CD14-positive monocyte (primary cell): Measurements from ENCODE around the gene ZGRF1. TPM values are rescaled to one million over a fixed set of nuclear protein-coding genes. Genes with fewer than 3 reads are reported as not detected.
"Not testable (repeated sequence)": the region's sequence is repeated elsewhere in the genome, so short reads cannot be mapped to it uniquely, and the experiment has no call there.

Source experiments
- DNase-seq, 3 donors: peaks; one replicate each; pipeline ENCODE4 v3.0.0-alpha.2; 2011 to 2022
- H2AFZ ChIP-seq: 2 replicates; pipeline ENCODE4 v1.6.0; 2012; ENCODE audit warnings: mild to moderate bottlenecking, low read depth, low read length, inconsistent platforms; ENCODE audit not compliant: insufficient read depth, poor library complexity, severe bottlenecking
- H3K27ac ChIP-seq, 2 donors: 1 replicate in 1 of 2; 2 replicates in 1 of 2; pipeline ENCODE4 v1.5.1; 2012 to 2013; ENCODE audit warnings: low read length in 2 of 2, control low read depth in 1 of 2, inconsistent platforms in 1 of 2, low read depth in 1 of 2, mild to moderate bottlenecking in 1 of 2
- H3K27me3 ChIP-seq, 2 donors: one replicate each; pipeline versions ENCODE4 v1.6.0 to v1.6.1; 2011 to 2013; ENCODE audit warnings: low read length in 2 of 2; ENCODE audit not compliant: control insufficient read depth in 2 of 2, insufficient read depth in 2 of 2
- H3K36me3 ChIP-seq, 2 donors: replicated peaks in 1 of 2; 1 replicate in 1 of 2; 2 replicates in 1 of 2; pipeline versions ENCODE4 v1.5.1 to v1.6.1; 2012 to 2013; ENCODE audit warnings: low read length in 2 of 2, control low read depth in 1 of 2, inconsistent platforms in 1 of 2, mild to moderate bottlenecking in 1 of 2; ENCODE audit not compliant: insufficient read depth in 2 of 2, control insufficient read depth in 1 of 2
- H3K4me1 ChIP-seq, 2 donors: 1 replicate in 1 of 2; 2 replicates in 1 of 2; pipeline versions ENCODE4 v1.5.1 to v1.6.1; 2012 to 2013; ENCODE audit warnings: low read length in 2 of 2, control low read depth in 1 of 2, inconsistent platforms in 1 of 2, mild to moderate bottlenecking in 1 of 2, moderate library complexity in 1 of 2; ENCODE audit not compliant: insufficient read depth in 2 of 2, control insufficient read depth in 1 of 2
- H3K4me2 ChIP-seq: replicated peaks from 2 replicates; pipeline ENCODE3; 2012; ENCODE audit warnings: low read length, moderate library complexity, mild to moderate bottlenecking; ENCODE audit not compliant: poor library complexity, severe bottlenecking; ENCODE audit errors: extremely low read depth
- H3K4me3 ChIP-seq, 3 experiments: fragments of 200-600 bp in 1 of 3; sonication (generic) in 1 of 3; replicated peaks in 1 of 3; 1 replicate in 2 of 3; 2 replicates in 1 of 3; pipeline ENCODE4 v1.5.1; 2011 to 2013; ENCODE audit warnings: low read length in 3 of 3, mild to moderate bottlenecking in 3 of 3, control low read depth in 2 of 3, low read depth in 2 of 3, inconsistent platforms in 1 of 3, moderate library complexity in 1 of 3
- H3K79me2 ChIP-seq: 2 replicates; pipeline ENCODE4 v1.6.0; 2012; ENCODE audit warnings: mild to moderate bottlenecking, control low read depth, inconsistent platforms, low read length, moderate library complexity; ENCODE audit not compliant: insufficient read depth
- H3K9ac ChIP-seq: 2 replicates; pipeline ENCODE4 v1.6.0; 2017; ENCODE audit warnings: low read length, mild to moderate bottlenecking; ENCODE audit not compliant: insufficient read depth, poor library complexity, severe bottlenecking
- H3K9me3 ChIP-seq, 2 donors: replicated peaks in 1 of 2; 1 replicate in 1 of 2; 2 replicates in 1 of 2; pipeline versions ENCODE4 v1.5.1 to v1.6.1; 2012 to 2013; ENCODE audit warnings: low read length in 2 of 2, control low read depth in 1 of 2; ENCODE audit not compliant: control insufficient read depth in 1 of 2, insufficient read depth in 1 of 2
- H4K20me1 ChIP-seq: 2 replicates; pipeline ENCODE4 v1.6.0; 2012; ENCODE audit warnings: mild to moderate bottlenecking, low read length, control low read depth, moderate library complexity; ENCODE audit not compliant: insufficient read depth
- H3K27ac Mint-ChIP-seq, 7 donors: one replicate each; pipeline ENCODE4 v1.8.0; 2020; ENCODE audit warnings: mild to moderate bottlenecking in 7 of 7, mixed read lengths in 7 of 7, moderate library complexity in 6 of 7, inconsistent platforms in 2 of 7
- H3K27me3 Mint-ChIP-seq, 3 donors: one replicate each; pipeline ENCODE4 v1.8.0; 2021 to 2022; ENCODE audit warnings: low read depth in 3 of 3, mild to moderate bottlenecking in 3 of 3, mixed read lengths in 3 of 3, moderate library complexity in 3 of 3, inconsistent platforms in 1 of 3
- H3K36me3 Mint-ChIP-seq, 2 donors: one replicate each; pipeline ENCODE4 v1.8.0; 2020; ENCODE audit warnings: mixed read lengths in 2 of 2, inconsistent platforms in 1 of 2, mild to moderate bottlenecking in 1 of 2
- H3K4me1 Mint-ChIP-seq: one replicate; pipeline ENCODE4 v1.8.0; 2020; ENCODE audit warnings: mild to moderate bottlenecking, mixed read lengths
- H3K4me3 Mint-ChIP-seq, 2 donors: one replicate each; pipeline ENCODE4 v1.8.0; 2020; ENCODE audit warnings: mild to moderate bottlenecking in 2 of 2, mixed read lengths in 2 of 2, moderate library complexity in 1 of 2
- H3K9me3 Mint-ChIP-seq, 7 donors: one replicate each; pipeline ENCODE4 v1.8.0; 2020 to 2022; ENCODE audit warnings: mixed read lengths in 7 of 7, mild to moderate bottlenecking in 6 of 7, moderate library complexity in 6 of 7, inconsistent platforms in 2 of 7
- WGBS: methylation state at CpG from one replicate; pipeline ENCODE4 v1.1.5; 2013; ENCODE audit warnings: missing lambda C conversion rate; ENCODE audit not compliant: insufficient coverage; 5-methylcytosine and 5-hydroxymethylcytosine counted together
- intact Hi-C, 2 donors: fragments of 100-400 bp; cut with micrococcal nuclease; formaldehyde crosslinking; loops; one replicate each; pipeline versions ENCODE4 v1.15.0 to v1.15.1; 2023
- polyA plus RNA-seq, 3 donors: library from polyadenylated mRNA; depleted of rRNA in 1 of 3; unstranded in 2 of 3; stranded (reverse) in 1 of 3; fragments of 300-500 nt in 2 of 3; fragments of >200 nt in 1 of 3; fragmentation: Illumina TruSeq in 2 of 3; gene quantifications; 1 replicate in 2 of 3; 2 replicates in 1 of 3; pipeline ENCODE4 v1.2.3, GENCODE V29; 2012 to 2021
- TF ChIP-seq, protein P1 (sequence below): fragments of 200-600 bp; IDR thresholded peaks from one replicate; pipeline ENCODE4 v1.8.0; 2022; ENCODE audit warnings: antibody characterized with exemption, mild to moderate bottlenecking

ZGRF1 gene
- polyA plus RNA-seq, 3 donors: 0.81 to 2.9 (median 0.81) TPM

DNA sequence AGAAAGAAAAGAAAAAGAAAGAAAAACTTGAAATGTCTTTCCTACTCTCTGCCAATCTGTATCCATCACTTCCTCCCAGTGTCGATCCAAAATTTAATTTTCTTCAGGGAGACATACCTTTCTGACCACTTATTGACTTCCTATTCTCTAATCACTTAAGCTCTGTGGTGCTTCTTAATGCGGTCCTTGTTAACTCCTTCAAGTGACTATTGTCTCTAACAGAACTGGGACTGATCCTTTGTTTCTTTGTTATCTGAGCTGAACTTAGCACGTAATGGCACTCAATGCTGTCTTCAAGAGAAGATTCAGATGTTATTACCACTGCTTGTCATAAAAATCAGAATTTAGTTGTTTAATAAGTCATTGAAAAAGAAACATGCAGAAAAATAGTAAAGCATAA lies 31.4 kb upstream of the ZGRF1 start:
- H3K4me2 ChIP-seq: no peak overlapping the region
- H3K9me3 Mint-ChIP-seq: no peaks in the 10 kb centered on the region
- no peak overlapping the region for H3K4me3 Mint-ChIP-seq
- no peak overlapping the region for H3K4me3 ChIP-seq
- no peaks in the 10 kb centered on the region for H3K4me1 Mint-ChIP-seq
- DNase-seq: no peak
- no peak overlapping the region for H3K27ac Mint-ChIP-seq
- 94% methylated on average over 2 of the region's 3 CpGs for WGBS
- H3K9me3 ChIP-seq: no peaks in the 10 kb centered on the region
- no peak overlapping the region for H3K27ac ChIP-seq
- peaks cover 0 to 3% of the 10 kb centered on the region in 2 donors for H3K36me3 Mint-ChIP-seq
- peaks cover 0 to 1% (median 1%) of the 10 kb centered on the region in 3 donors for H3K27me3 Mint-ChIP-seq
- H3K79me2 ChIP-seq: no peaks in the 10 kb centered on the region
- H3K27me3 ChIP-seq: no peaks in the 10 kb centered on the region
- intact Hi-C loops: no loop called here
- H2AFZ ChIP-seq: no peak overlapping the region
- H3K9ac ChIP-seq: no peak overlapping the region
- no peaks in the 10 kb centered on the region for H3K4me1 ChIP-seq
- no peaks in the 10 kb centered on the region for H3K36me3 ChIP-seq
- TF ChIP-seq, protein P1, sequence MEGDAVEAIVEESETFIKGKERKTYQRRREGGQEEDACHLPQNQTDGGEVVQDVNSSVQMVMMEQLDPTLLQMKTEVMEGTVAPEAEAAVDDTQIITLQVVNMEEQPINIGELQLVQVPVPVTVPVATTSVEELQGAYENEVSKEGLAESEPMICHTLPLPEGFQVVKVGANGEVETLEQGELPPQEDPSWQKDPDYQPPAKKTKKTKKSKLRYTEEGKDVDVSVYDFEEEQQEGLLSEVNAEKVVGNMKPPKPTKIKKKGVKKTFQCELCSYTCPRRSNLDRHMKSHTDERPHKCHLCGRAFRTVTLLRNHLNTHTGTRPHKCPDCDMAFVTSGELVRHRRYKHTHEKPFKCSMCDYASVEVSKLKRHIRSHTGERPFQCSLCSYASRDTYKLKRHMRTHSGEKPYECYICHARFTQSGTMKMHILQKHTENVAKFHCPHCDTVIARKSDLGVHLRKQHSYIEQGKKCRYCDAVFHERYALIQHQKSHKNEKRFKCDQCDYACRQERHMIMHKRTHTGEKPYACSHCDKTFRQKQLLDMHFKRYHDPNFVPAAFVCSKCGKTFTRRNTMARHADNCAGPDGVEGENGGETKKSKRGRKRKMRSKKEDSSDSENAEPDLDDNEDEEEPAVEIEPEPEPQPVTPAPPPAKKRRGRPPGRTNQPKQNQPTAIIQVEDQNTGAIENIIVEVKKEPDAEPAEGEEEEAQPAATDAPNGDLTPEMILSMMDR: no peak
- no peaks in the 10 kb centered on the region for H4K20me1 ChIP-seq

DNA sequence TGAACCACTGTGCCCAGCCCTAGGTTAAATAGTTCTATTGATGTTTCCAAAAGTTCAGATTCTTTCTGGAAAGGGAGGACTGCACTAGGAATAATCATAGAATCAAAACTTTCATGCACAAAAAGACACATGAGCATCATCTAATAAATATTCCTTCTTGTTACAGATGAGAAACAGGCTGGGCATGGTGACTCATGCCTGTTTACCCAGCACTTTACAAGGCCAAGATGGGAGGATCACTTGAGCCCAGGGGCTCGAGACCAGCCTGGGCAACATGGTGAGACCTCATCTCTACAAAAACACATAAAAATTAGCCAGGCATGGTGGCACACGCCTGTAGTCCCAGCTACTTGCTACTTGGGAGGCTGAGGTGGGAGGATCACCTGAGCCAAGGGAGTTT lies 27.9 kb upstream of the ZGRF1 start:
- WGBS: no CpG with 5 or more reads among the region's 2 CpGs
- no peaks in the 10 kb centered on the region for H3K4me1 Mint-ChIP-seq
- H3K9me3 ChIP-seq: no peaks in the 10 kb centered on the region
- H3K9ac ChIP-seq: no peak overlapping the region
- peaks cover 0 to 1% (median 0%) of the 10 kb centered on the region in 3 donors for H3K27me3 Mint-ChIP-seq
- H3K36me3 ChIP-seq: no peaks in the 10 kb centered on the region
- H3K27ac ChIP-seq: no peak overlapping the region
- DNase-seq: no peak
- H3K9me3 Mint-ChIP-seq: peaks cover 0 to 2% (median 0%) of the 10 kb centered on the region in 7 donors
- H3K79me2 ChIP-seq: no peaks in the 10 kb centered on the region
- TF ChIP-seq, protein P1: no peak
- H3K4me3 ChIP-seq: no peak overlapping the region
- no peaks in the 10 kb centered on the region for H3K4me1 ChIP-seq
- H3K27me3 ChIP-seq: no peaks in the 10 kb centered on the region
- no peak overlapping the region for H3K4me2 ChIP-seq
- no peak overlapping the region for H3K4me3 Mint-ChIP-seq
- H2AFZ ChIP-seq: no peak overlapping the region
- intact Hi-C loops: no loop called here
- no peaks in the 10 kb centered on the region for H4K20me1 ChIP-seq
- H3K36me3 Mint-ChIP-seq: peaks cover 0 to 9% of the 10 kb centered on the region in 2 donors
- H3K27ac Mint-ChIP-seq: no peak overlapping the region

DNA sequence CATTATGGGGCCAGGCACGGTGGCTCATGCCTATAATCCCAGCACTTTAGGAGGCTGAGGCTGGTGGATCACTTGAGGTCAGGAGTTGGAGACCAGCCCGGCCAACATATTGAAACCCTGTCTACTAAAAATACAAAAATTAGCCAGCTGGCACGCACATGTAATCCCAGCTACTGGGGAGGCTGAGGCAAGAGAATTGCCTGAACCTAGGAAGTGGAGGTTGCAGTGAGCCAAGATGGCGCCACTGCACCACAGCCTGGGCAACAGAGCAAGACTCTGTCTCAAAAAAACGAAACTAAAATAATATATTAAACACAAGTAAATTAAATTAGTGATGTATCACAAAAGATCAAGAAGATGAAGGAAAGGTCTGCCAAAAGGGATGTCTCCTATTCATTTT lies 19.4 kb upstream of the ZGRF1 start:
- peaks cover 68 to 82% of the 10 kb centered on the region in 2 donors for H3K36me3 Mint-ChIP-seq
- H3K9me3 ChIP-seq, H4K20me1 ChIP-seq, H3K9me3 Mint-ChIP-seq, H3K27me3 Mint-ChIP-seq, H3K4me2 ChIP-seq, H2AFZ ChIP-seq, H3K4me3 ChIP-seq, H3K4me3 Mint-ChIP-seq, H3K4me1 ChIP-seq, intact Hi-C loops, H3K4me1 Mint-ChIP-seq, H3K27me3 ChIP-seq, H3K9ac ChIP-seq, DNase-seq, H3K27ac Mint-ChIP-seq, H3K27ac ChIP-seq, H3K79me2 ChIP-seq: not testable (repeated sequence)
- H3K36me3 ChIP-seq: peaks cover 73 to 82% of the 10 kb centered on the region in 2 donors
- no CpG with 5 or more reads among the region's 5 CpGs for WGBS
